ENCODE results near the gene SNX27.
"Not testable (repeated sequence)": the region's sequence is repeated elsewhere in the genome, so short reads cannot be mapped to it uniquely, and the experiment has no call there.

The SNX27 gene

GRCh38 chr1:151718011-151718431, 106.2 kb downstream of the SNX27 start:
- in situ Hi-C loops (cut with HindIII; ENCODE audit: low sequenced_read_pairs): no loop called here

- in situ Hi-C loops (cut with HindIII; ENCODE audit: low sequenced_read_pairs): no loop called here
Observed at GRCh38 chr1:151718666-151719065, 106.8 kb downstream of the SNX27 start.

- in situ Hi-C loops (cut with HindIII; ENCODE audit: low sequenced_read_pairs): loop anchor here (5.0 kb wide), 1 partner anchor 138 kb away; no protein-coding TSS in a partner anchor
Observed at GRCh38 chr1:151720125-151720524, 108.3 kb downstream of the SNX27 start.

GRCh38 chr1:151720554-151720953, 108.7 kb downstream of the SNX27 start:
- in situ Hi-C loops (cut with HindIII; ENCODE audit: low sequenced_read_pairs): loop anchor here (5.0 kb wide), 1 partner anchor 138 kb away; no protein-coding TSS in a partner anchor

GRCh38 chr1:151720974-151721787, 109.3 kb downstream of the SNX27 start, which contains the start of gene RIIAD1:
TSS of gene RIIAD1 (plus strand) at chr1:151721522. CDS start at chr1:151721537, 15 bp downstream.
- in situ Hi-C loops (cut with HindIII; ENCODE audit: low sequenced_read_pairs): loop anchor here (5.0 kb wide), 1 partner anchor 139 kb away; no protein-coding TSS in a partner anchor

- in situ Hi-C loops (cut with HindIII; ENCODE audit: low sequenced_read_pairs): loop anchor here (5.0 kb wide), 1 partner anchor 140 kb away; no protein-coding TSS in a partner anchor
Observed at GRCh38 chr1:151721788-151722510, 110.1 kb downstream of the SNX27 start.

GRCh38 chr1:151723726-151724370, 112.0 kb downstream of the SNX27 start:
- in situ Hi-C loops (cut with HindIII; ENCODE audit: low sequenced_read_pairs): loop anchor here (5.0 kb wide), 1 partner anchor 142 kb away; no protein-coding TSS in a partner anchor

GRCh38 chr1:151728151-151729054, 116.6 kb downstream of the SNX27 start:
- in situ Hi-C loops (cut with HindIII; ENCODE audit: low sequenced_read_pairs): loop anchor here (5.0 kb wide), 1 partner anchor 241 kb away; no protein-coding TSS in a partner anchor

GRCh38 chr1:151729157-151729965, 117.5 kb downstream of the SNX27 start:
- in situ Hi-C loops (cut with HindIII; ENCODE audit: low sequenced_read_pairs): loop anchor here (5.0 kb wide), 1 partner anchor 242 kb away; no protein-coding TSS in a partner anchor

- in situ Hi-C loops (cut with HindIII; ENCODE audit: low sequenced_read_pairs): loop anchor here (5.0 kb wide), 1 partner anchor 243 kb away; no protein-coding TSS in a partner anchor
Observed at GRCh38 chr1:151729966-151730291, 118.1 kb downstream of the SNX27 start.

- in situ Hi-C loops (cut with HindIII; ENCODE audit: low sequenced_read_pairs): no loop called here
Observed at GRCh38 chr1:151733126-151733525, 121.3 kb downstream of the SNX27 start.

GRCh38 chr1:151733995-151734394, 122.1 kb downstream of the SNX27 start:
- in situ Hi-C loops (cut with HindIII; ENCODE audit: low sequenced_read_pairs): not testable (repeated sequence)

- in situ Hi-C loops (cut with HindIII; ENCODE audit: low sequenced_read_pairs): no loop called here
Observed at GRCh38 chr1:151737026-151737425, 125.2 kb downstream of the SNX27 start.

GRCh38 chr1:151737479-151737878, 125.6 kb downstream of the SNX27 start:
- in situ Hi-C loops (cut with HindIII; ENCODE audit: low sequenced_read_pairs): no loop called here

- in situ Hi-C loops (cut with HindIII; ENCODE audit: low sequenced_read_pairs): loop anchor here (5.0 kb wide), 1 partner anchor 98 kb away; the partner anchor contains the start of gene C2CD4D
Observed at GRCh38 chr1:151739590-151740355, 127.9 kb downstream of the SNX27 start.

GRCh38 chr1:151741516-151741915, 129.7 kb downstream of the SNX27 start:
- in situ Hi-C loops (cut with HindIII; ENCODE audit: low sequenced_read_pairs): loop anchor here (5.0 kb wide), 1 partner anchor 96 kb away; the partner anchor contains the start of gene C2CD4D

Measured in endothelial cell of hepatic sinusoid (primary cell).